Activated CD4-positive, alpha-beta T cell treated with anti-CD3 and anti-CD28 coated beads, Interleukin-2, amount 50 U/mL, for 16 hours (primary cell): ENCODE results near the gene FOXC2.
"Not testable (repeated sequence)": the region's sequence is repeated elsewhere in the genome, so short reads cannot be mapped to it uniquely, and the experiment has no call there.

ENCODE experiments used
- DNase-seq: peaks from one replicate; pipeline ENCODE4 v3.0.0-alpha.2; 2020

Gene FOXC2

DNA sequence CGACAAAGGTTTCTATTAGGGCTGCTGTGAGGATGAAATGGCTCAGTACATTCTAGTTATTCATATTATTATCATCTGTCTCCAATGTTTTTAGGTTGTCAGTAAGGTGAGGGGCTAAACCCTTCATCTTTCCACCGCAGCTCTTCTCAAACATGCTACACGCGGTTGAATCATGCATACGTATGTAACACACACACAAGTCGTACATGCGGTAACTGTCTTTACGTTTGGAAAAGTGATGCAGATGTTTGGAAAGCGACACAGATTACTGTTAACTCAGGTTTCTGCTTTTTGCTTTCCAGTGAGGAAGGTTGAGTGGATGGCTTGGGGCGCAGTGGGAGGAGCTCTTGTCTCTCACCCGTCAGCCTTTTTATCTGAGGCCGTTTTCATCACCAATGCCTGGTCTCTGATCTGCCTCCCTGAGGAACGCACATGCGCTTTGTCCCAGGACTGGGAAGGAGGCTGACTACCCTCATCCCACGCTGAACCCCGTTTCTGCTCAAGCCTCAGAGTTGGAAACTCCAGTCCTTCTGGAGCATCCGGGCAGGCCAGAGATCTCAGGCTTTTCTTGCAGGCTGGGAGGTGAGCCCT, 8.6 kb downstream of the FOXC2 start:
- no peak for DNase-seq

GRCh38 chr16:86575754-86576557, 9.3 kb downstream of the FOXC2 start:
- DNase-seq = peak; percentile 43

GRCh38 chr16:86576591-86577313, 10.1 kb downstream of the FOXC2 start:
- DNase-seq = no peak

GRCh38 chr16:86577314-86577971, 10.8 kb downstream of the FOXC2 start:
- DNase-seq = no peak

GRCh38 chr16:86578061-86578599, 11.5 kb downstream of the FOXC2 start, which contains the start of gene FOXL1:
Gene FOXL1 (plus strand): TSS chr16:86578549. CDS start chr16:86578724, 175 bp downstream.
- DNase-seq = no peak

DNA sequence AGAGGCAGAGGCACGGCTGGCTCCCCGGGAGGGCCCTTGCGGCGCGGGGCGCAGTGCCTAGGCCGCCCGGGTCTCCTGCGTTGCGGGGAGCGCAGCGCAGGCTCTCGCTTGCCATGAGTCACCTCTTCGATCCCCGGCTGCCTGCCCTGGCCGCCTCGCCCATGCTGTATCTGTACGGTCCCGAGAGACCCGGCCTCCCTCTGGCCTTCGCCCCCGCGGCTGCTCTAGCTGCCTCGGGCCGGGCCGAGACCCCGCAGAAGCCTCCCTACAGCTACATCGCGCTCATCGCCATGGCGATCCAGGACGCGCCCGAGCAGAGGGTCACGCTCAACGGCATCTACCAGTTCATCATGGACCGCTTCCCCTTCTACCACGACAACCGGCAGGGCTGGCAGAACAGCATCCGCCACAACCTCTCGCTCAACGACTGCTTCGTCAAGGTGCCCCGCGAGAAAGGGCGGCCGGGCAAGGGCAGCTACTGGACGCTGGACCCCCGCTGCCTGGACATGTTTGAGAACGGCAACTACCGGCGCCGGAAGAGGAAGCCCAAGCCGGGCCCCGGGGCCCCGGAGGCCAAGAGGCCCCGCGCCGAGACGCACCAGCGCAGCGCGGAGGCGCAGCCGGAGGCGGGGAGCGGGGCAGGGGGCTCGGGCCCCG, 12.1 kb downstream of the FOXC2 start:
- DNase-seq = no peak

DNA sequence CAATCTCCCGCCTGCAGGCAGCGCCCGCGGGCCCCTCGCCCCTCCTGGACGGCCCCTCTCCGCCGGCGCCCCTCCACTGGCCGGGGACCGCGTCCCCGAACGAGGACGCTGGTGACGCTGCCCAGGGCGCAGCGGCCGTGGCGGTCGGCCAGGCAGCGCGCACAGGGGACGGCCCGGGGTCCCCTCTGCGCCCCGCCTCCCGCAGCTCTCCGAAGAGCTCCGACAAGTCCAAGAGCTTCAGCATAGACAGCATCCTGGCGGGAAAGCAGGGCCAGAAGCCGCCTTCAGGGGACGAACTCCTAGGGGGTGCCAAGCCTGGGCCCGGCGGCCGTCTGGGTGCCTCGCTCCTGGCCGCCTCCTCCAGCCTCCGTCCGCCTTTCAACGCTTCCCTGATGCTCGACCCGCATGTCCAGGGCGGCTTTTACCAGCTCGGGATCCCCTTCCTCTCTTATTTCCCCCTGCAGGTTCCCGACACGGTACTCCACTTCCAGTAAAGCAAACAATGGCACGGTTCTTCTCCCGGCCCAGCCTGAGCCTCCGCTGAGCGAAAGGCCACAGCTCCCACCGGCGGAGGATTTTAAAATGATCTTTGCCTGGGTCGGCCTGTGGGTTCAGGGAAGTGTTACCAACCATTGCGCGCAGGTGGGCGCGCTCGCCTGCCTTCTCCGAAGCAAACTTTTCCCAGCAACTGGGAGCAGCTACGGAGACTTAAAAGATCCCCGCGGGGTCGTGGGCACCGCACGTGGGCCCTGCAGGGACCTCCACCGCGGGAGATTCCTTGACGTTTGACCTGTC, 12.8 kb downstream of the FOXC2 start:
- DNase-seq = no peak

DNA sequence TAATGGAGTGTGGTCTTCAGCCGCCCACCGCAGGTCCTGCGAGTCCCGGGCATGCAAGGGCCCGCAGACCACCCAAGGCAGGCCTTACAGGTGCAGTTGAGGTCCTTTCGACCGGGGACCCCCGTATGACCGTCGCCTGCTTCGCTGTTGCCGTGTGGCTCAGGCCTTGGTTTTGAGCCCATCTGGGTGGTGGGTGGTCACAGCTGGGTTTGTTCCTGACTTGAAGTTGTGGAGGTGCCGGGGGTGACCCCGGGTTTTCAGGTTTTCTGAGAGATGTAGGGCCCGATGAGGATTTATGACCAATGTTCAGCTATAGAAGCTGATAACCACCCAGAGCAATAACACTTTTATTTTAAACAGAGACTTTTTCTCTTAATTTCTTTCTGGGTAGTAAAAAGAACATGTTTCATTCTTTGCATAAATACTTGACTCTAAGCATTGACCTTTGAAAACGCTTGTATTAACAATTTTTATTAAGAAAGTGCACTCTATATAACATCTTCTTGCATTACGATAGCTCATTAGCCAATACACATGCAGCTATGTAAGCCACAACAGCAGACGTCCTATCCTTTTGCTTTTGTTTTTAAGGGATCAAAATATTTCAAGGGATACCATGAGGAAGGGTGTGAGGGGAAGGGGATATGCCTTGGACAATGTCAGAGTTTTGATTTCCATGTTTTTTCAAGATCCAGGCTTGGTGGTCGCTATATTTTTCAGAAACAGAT, 13.6 kb downstream of the FOXC2 start:
- no peak for DNase-seq

DNA sequence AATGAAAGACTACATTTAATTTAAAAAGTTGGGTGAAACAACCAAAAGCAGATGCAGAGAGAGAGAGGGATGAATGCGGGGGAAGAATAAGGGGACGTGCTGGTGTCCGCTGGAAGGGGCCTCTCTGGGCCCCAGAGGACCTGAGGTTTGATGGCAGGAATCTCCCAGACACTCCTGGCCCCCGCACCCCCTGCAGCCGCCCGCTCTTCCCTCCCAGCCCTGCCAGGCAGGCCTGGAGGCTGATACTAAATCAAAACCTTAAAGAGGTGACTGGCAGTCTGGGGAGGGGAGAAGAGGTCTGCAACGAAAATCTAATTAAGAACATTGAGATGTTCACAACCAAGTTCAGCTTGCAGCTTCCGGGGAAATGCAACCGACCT, 14.2 kb downstream of the FOXC2 start:
- no peak for DNase-seq

- no peak for DNase-seq
Observed at GRCh38 chr16:86581458-86581857, 14.8 kb downstream of the FOXC2 start.

DNA sequence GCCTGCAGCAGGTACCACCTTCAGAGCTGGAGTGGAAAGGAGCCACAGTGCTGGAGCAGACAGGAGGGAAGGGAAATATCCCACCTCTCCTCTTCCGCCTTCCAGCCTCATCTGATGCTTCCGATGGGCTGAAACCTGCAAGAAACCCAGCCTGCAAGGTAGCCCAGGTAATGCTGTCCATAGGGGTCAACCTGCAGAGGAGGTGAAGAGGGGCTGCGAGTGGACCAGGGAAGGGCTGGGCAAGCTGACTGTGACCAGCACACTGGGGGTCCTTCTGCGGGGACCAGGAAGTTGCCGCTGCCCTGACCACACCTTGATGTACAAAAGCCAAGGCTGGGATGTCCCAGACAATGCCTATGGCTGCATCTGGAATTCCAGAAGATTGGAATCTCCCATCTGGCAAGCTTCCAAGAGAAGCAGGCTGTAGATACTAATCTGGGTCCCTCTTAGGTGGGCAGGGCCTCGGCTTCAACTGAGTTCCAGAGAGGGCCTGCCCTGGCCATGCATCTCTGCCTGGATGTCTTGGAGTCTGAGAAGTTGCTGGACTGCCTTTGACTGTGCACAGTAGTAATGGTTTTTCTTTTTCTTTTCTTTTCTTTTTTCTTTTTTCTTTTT, 17.5 kb downstream of the FOXC2 start:
- DNase-seq = no peak

DNA sequence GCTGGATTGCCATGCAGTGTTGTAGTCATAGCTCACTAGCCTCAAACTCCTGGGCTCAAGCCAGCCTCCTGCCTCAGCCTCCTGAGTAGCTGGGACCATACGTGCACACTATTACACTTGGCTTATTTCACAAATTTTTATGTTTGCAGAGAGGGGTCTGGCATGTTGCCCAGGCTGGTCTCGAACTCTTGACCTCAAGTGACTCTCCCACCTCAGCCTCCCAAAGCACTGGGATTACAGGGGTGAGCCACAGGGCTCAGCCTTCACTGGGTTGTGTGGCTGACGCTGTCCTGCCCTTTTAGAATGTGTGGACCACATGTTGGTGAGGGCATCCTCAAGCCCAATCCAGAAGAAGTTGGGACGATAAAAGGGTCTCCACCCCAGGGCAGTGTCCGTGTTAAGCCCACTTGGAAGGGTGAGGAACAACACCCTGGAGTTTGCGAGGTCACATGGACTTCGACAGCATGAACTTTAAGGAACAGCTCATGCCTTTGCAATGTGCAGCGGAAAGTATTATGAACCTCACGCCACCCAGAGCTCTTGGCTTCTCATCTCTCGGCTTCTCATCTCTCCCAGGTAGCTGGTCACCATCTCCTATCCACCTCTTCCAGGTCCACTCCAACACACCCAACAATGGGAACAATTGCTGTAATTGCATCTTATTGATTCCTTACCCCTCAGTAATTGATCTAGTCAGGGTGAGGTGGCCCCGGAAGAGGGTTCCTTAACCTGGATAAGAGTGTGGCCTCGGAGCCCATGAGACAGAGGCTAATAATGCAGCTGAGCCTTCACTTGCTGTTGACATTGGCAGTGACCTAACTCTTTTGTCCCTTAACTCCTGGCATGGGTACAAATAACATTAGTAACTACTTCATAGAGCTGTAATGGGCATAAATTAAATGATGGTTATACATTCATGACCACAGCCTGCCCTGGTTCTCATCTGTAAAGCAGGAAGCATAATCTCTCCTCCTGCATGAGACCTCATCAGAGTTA, 18.4 kb downstream of the FOXC2 start:
- DNase-seq = no peak

DNA sequence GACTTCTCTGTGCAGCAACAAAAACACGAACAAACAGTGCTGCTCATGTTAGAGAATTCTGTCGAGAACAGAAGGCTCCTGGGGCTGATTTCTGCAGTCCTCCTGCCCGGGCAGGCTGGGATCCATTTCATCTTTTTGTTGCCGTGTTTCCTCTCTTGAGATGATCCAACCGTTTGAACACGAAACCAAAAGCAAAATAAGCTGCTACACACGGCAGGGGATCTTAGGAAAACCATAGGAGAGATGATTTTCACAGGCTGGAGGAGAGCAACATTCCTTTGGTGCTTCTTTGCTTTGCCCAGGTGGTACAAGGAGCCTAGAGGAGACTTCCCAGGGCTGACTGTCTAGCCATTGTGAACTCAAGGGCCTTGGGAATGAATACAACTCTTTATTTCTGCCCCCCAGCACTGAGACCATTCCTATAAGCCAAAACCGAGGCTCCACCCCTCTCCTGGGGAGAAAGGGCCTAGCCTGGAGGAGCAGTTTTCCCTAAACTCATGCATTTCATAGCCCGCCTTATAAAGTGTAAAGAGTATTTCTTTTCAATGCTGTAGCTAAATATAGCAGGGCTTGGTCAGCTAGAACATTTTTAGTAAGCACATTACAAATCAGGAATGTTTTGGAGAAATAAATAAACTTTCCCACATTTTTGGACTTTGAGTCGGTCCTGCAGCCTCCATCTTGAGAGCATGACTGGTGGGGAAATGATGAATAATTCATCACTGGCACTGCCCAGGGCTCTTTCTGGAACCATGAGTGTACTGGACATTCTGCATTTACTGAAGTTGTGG, 19.4 kb downstream of the FOXC2 start:
- no peak for DNase-seq

DNA sequence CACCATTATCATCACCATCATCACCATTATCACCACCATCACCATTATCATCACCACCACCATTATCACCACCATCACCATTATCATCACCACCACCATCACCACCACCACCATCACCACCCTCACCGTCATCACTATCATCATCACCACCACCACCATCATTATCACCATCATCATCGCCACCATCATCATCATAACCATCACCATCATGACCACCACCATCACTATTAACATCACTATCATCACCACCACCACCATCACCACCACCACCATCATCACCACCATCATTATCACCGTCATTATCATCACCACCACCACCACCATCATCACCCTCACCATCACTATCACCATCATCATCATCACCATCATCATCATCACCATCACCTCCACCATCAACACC, 20.9 kb downstream of the FOXC2 start:
- no peak for DNase-seq

GRCh38 chr16:86587955-86588354, 21.3 kb downstream of the FOXC2 start:
- not testable (repeated sequence) for DNase-seq

DNA sequence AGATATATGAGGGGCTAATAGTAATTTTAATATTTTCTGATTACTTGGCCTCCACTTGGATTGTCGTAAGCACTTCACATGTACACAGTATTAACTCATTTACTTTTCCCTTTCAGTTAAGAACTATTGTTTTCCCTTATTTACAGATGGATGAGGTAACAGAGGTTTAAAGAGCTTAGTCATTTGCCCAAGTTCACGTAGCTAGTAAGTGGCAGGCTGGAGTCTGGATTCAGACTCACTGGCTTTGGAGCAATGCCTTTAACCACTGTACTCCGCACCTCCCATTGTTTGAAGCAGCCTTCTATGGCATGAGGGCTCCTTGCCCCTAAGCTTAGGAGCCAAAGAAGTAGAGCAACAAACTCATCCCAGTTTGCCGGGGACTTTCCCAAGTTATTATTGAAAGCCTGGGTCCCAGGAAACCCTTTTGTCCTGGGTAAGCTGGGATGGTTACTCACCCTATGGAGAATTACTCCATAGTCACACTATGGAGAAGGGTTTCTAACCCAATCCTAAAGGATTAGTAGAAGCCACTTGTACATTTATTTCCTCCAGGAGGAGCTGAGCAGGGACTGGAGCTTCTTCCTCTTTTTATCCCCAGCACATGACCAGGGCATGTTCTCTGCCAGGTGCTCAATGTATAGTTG, 24.0 kb downstream of the FOXC2 start:
- no peak for DNase-seq

DNA sequence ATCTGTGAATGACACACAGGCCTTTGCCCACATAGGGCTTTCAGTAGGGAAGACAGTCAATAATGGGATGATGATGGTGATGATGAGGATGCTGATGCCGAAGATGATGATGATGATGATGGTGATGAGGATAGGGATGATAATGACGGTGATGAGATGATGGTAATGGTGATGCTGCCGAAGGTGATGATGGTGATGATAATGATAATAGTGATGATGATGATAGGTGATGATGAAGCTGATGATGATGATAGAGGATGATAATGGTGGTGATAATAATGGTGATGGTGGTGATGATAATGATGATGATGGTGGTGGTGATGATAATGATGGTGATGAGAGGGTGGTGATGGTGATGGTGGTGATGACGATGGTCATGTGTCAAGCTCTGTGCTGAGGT, 24.6 kb downstream of the FOXC2 start:
- no peak for DNase-seq
